Measurements from ENCODE around the gene FSHR.

Gene FSHR

DNA sequence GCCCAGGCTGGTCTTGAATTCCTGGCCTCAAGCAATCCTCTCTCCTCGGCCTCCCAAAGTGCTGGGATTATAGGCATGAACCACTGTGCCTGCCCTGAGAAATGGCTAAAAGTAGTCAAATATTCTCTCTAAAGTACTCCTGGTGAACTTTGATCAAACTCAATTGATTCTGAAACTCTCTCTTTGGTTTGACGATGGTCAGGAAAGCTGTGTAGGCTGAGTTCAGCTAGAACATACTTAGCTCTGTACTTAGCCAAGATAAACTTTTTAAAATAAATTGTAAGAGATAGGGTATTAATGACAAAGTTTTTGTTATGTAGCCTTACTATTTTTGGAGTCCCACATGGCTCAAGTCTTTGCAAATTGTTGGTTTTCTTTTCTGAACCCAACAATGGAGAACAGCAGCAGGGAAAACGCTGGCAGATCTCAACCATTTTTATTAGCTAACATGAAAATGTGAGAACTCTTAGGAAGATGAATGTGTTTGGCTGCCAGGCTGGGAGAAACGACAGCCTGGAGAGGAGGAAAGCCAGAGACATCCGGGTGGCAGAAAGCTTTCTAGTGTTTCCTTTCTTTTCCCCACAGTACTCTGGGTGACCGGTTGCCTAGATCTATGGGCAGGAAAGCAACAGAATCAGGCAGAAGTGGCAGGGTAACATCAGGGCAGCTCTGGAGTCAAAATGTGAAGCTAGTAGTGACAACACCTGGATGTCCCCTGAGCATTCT is 205.8 kb downstream of the FSHR start:
- no peak overlapping the region for H3K4me3 ChIP-seq (ENCODE audit: low read length)
- H3K27ac ChIP-seq (ENCODE audit: low read length), result no peak overlapping the region
- no peaks in the 10 kb centered on the region for H3K36me3 ChIP-seq (ENCODE audit: insufficient read depth, low read depth, low read length)
- no peaks in the 10 kb centered on the region for H3K4me1 ChIP-seq (ENCODE audit: insufficient read depth, low read length)
- no peak overlapping the region for H3K9ac ChIP-seq (ENCODE audit: low read depth, low read length)
- no peaks in the 10 kb centered on the region for H3K27me3 ChIP-seq (ENCODE audit: insufficient read depth, low read length)
- no peaks in the 10 kb centered on the region for H3K9me3 ChIP-seq (ENCODE audit: insufficient read depth, low read depth, low read length)

DNA sequence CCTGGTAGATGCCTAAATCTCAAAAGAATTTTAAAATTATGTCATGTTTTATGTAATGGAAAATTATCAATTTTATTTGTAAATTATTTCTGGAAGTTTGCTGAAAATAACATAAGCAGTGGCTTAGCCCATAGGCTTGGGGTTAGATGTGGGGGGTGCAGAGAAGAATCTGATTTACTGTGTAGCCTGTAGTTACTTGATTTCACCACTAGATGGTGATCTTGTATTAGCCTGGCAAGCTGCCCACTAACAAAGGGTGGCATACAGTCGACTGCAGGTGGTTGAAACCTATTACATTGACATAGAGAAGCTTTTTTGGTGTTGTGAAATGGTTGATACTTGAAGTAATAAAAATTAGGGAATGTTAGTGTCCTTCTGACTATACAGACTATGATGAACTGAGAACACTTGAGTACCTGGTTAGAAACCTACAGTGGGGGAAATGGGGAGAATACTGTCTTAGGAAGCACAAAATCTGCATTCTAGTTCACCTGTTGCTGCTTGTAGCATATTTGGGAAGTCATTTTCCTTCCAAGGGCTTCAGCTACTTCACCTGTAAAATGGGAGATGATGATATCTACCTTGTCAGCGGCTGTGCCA is 207.8 kb downstream of the FSHR start:
- Histone ChIP-seq H3K4me1 (ENCODE audit: insufficient read depth, low read length) (no peaks in the 10 kb centered on the region), H3K9ac (ENCODE audit: low read depth, low read length) (no peak overlapping the region), H3K27me3 (ENCODE audit: insufficient read depth, low read length) (no peaks in the 10 kb centered on the region), H3K27ac (ENCODE audit: low read length) (no peak overlapping the region), H3K9me3 (ENCODE audit: insufficient read depth, low read depth, low read length) (no peaks in the 10 kb centered on the region), H3K4me3 (ENCODE audit: low read length) (no peak overlapping the region), H3K36me3 (ENCODE audit: insufficient read depth, low read depth, low read length) (no peaks in the 10 kb centered on the region)

- Histone ChIP-seq H3K27ac (ENCODE audit: low read length) (no peak overlapping the region), H3K27me3 (ENCODE audit: insufficient read depth, low read length) (no peaks in the 10 kb centered on the region), H3K9ac (ENCODE audit: low read depth, low read length) (no peak overlapping the region), H3K4me3 (ENCODE audit: low read length) (no peak overlapping the region), H3K4me1 (ENCODE audit: insufficient read depth, low read length) (no peaks in the 10 kb centered on the region), H3K9me3 (ENCODE audit: insufficient read depth, low read depth, low read length) (no peaks in the 10 kb centered on the region), H3K36me3 (ENCODE audit: insufficient read depth, low read depth, low read length) (no peaks in the 10 kb centered on the region)
These were observed 209.4 kb downstream of the FSHR start for GRCh38 chr2:48944956-48945355.

DNA sequence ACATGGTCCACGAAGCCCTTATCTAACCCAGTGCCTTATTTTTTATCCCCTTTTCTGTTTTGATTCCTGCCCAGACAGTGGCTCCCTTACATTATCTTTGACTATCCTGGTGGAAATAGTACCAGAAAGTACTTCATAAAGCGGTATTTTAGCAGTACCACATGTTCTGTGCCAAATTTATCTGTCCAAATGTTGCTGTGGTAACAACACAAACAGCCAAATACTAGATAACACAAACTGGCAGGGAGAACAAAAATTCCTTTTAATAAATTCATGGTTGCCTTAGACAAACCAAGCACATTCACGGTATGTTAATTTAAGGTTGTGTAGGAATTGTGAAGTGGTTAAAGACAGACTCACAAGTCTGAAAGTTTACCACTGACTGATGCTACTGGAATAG is 210.9 kb downstream of the FSHR start:
- H3K27ac ChIP-seq (ENCODE audit: low read length), result no peak overlapping the region
- H3K27me3 ChIP-seq (ENCODE audit: insufficient read depth, low read length), result no peaks in the 10 kb centered on the region
- H3K36me3 ChIP-seq (ENCODE audit: insufficient read depth, low read depth, low read length), result no peaks in the 10 kb centered on the region
- H3K9ac ChIP-seq (ENCODE audit: low read depth, low read length), result no peak overlapping the region
- no peak overlapping the region for H3K4me3 ChIP-seq (ENCODE audit: low read length)
- no peaks in the 10 kb centered on the region for H3K4me1 ChIP-seq (ENCODE audit: insufficient read depth, low read length)
- no peaks in the 10 kb centered on the region for H3K9me3 ChIP-seq (ENCODE audit: insufficient read depth, low read depth, low read length)

GRCh38 chr2:48941908-48942307 is 212.4 kb downstream of the FSHR start:
- Histone ChIP-seq H3K9me3 (ENCODE audit: insufficient read depth, low read depth, low read length) (no peaks in the 10 kb centered on the region), H3K9ac (ENCODE audit: low read depth, low read length) (no peak overlapping the region), H3K36me3 (ENCODE audit: insufficient read depth, low read depth, low read length) (no peaks in the 10 kb centered on the region), H3K4me3 (ENCODE audit: low read length) (no peak overlapping the region), H3K27me3 (ENCODE audit: insufficient read depth, low read length) (no peaks in the 10 kb centered on the region), H3K27ac (ENCODE audit: low read length) (no peak overlapping the region), H3K4me1 (ENCODE audit: insufficient read depth, low read length) (no peaks in the 10 kb centered on the region)

GRCh38 chr2:48941456-48941855 is 212.9 kb downstream of the FSHR start:
- Histone ChIP-seq H3K4me3 (ENCODE audit: low read length) (no peak overlapping the region), H3K36me3 (ENCODE audit: insufficient read depth, low read depth, low read length) (no peaks in the 10 kb centered on the region), H3K27ac (ENCODE audit: low read length) (no peak overlapping the region), H3K27me3 (ENCODE audit: insufficient read depth, low read length) (no peaks in the 10 kb centered on the region), H3K9ac (ENCODE audit: low read depth, low read length) (no peak overlapping the region), H3K9me3 (ENCODE audit: insufficient read depth, low read depth, low read length) (no peaks in the 10 kb centered on the region), H3K4me1 (ENCODE audit: insufficient read depth, low read length) (no peaks in the 10 kb centered on the region)

- Histone ChIP-seq H3K27ac (ENCODE audit: low read length) (no peak overlapping the region), H3K4me3 (ENCODE audit: low read length) (no peak overlapping the region), H3K9me3 (ENCODE audit: insufficient read depth, low read depth, low read length) (no peaks in the 10 kb centered on the region), H3K4me1 (ENCODE audit: insufficient read depth, low read length) (no peaks in the 10 kb centered on the region), H3K9ac (ENCODE audit: low read depth, low read length) (no peak overlapping the region), H3K27me3 (ENCODE audit: insufficient read depth, low read length) (no peaks in the 10 kb centered on the region), H3K36me3 (ENCODE audit: insufficient read depth, low read depth, low read length) (no peaks in the 10 kb centered on the region)
These were observed 213.7 kb downstream of the FSHR start for GRCh38 chr2:48940606-48941005.

GRCh38 chr2:48939232-48939631 is 215.1 kb downstream of the FSHR start:
- H3K9ac ChIP-seq (ENCODE audit: low read depth, low read length), result no peak overlapping the region
- no peak overlapping the region for H3K27ac ChIP-seq (ENCODE audit: low read length)
- H3K9me3 ChIP-seq (ENCODE audit: insufficient read depth, low read depth, low read length), result no peaks in the 10 kb centered on the region
- H3K4me3 ChIP-seq (ENCODE audit: low read length), result no peak overlapping the region
- H3K27me3 ChIP-seq (ENCODE audit: insufficient read depth, low read length), result no peaks in the 10 kb centered on the region
- H3K36me3 ChIP-seq (ENCODE audit: insufficient read depth, low read depth, low read length), result no peaks in the 10 kb centered on the region
- H3K4me1 ChIP-seq (ENCODE audit: insufficient read depth, low read length), result no peaks in the 10 kb centered on the region

DNA sequence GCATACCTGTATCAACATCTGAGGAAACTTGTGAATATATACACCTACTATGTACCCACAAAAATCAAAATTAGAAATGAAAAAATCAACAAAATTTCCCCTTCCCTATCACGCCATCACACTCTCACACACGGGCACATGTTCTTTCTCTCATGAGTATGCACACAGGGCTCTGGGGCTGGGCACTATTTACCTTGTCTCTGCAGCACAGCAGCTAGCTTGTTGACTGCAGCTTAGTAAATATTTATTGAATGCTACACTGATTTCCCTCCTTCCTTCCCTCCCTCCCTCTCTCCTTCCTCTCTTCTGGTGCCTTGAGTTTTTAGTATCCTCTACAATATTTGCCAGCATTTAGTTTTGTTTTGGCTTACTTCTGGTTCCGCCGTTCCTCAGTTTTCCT is 216.1 kb downstream of the FSHR start:
- H3K9ac ChIP-seq (ENCODE audit: low read depth, low read length), result no peak overlapping the region
- H3K9me3 ChIP-seq (ENCODE audit: insufficient read depth, low read depth, low read length), result no peaks in the 10 kb centered on the region
- H3K4me1 ChIP-seq (ENCODE audit: insufficient read depth, low read length), result no peaks in the 10 kb centered on the region
- H3K36me3 ChIP-seq (ENCODE audit: insufficient read depth, low read depth, low read length), result no peaks in the 10 kb centered on the region
- no peaks in the 10 kb centered on the region for H3K27me3 ChIP-seq (ENCODE audit: insufficient read depth, low read length)
- no peak overlapping the region for H3K27ac ChIP-seq (ENCODE audit: low read length)
- no peak overlapping the region for H3K4me3 ChIP-seq (ENCODE audit: low read length)

DNA sequence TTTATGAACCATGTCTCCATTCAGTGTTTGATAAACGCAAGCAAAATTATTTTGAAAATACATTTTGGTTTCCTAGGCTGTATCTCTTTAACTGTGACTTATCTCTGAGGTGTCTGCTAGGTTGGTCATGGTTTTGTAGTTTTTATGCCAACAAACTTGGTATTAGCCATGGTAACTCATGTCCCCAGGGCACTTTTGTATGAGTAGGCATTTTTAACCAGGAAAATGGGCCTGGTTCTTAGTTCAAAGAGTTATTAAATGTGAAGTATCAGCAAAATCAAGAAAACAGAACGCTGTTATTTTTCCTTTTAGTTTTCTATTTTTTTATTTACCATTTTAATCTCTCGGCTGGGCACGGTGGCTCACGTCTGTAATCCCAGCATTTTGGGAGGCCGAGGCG is 219.5 kb downstream of the FSHR start:
- Histone ChIP-seq H3K9me3 (ENCODE audit: insufficient read depth, low read depth, low read length) (no peaks in the 10 kb centered on the region), H3K27ac (ENCODE audit: low read length) (no peak overlapping the region)

DNA sequence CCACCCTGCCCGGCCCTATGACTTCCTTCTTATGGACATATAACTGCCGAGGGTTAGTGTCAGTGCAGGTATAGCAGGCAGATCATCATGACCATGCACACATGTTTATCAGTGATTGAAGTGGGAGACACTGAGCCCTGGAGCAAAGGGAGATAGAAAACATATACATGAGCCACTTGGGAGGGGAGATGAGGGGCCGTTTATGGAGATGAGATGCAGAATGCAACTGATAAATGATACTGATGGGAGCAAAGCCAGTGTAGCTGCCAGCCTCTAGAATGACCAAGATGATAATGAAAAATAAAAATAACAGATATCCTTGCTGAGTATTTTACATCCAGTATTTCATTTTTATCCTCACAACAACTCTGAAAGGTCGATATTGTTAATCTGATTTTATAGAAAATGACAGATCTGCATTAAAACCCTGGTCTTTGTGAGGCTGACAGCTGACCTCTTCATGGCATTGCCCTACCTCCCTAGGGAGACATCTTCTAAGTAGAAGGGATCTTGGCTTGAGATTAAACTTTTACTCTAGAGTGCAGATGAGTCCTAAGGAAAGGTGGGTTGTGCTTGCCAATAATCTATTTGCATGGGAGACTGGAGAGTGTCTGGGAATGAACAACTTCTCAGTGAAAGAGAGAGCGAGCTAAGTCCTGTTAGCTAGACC is 220.4 kb downstream of the FSHR start:
- Histone ChIP-seq H3K4me1 (ENCODE audit: insufficient read depth, low read length) (no peaks in the 10 kb centered on the region), H3K9me3 (ENCODE audit: insufficient read depth, low read depth, low read length) (no peaks in the 10 kb centered on the region), H3K36me3 (ENCODE audit: insufficient read depth, low read depth, low read length) (no peaks in the 10 kb centered on the region)

More for the DNA sequence above, 219.5 kb downstream of the FSHR start:
- H3K27me3 ChIP-seq (ENCODE audit: insufficient read depth, low read length), result no peaks in the 10 kb centered on the region
- no peaks in the 10 kb centered on the region for H3K36me3 ChIP-seq (ENCODE audit: insufficient read depth, low read depth, low read length)
- no peaks in the 10 kb centered on the region for H3K4me1 ChIP-seq (ENCODE audit: insufficient read depth, low read length)
- no peak overlapping the region for H3K9ac ChIP-seq (ENCODE audit: low read depth, low read length)
- no peak overlapping the region for H3K4me3 ChIP-seq (ENCODE audit: low read length)

GRCh38 chr2:48932667-48933066 is 221.6 kb downstream of the FSHR start:
- Histone ChIP-seq H3K36me3 (ENCODE audit: insufficient read depth, low read depth, low read length) (no peaks in the 10 kb centered on the region), H3K4me3 (ENCODE audit: low read length) (no peak overlapping the region), H3K4me1 (ENCODE audit: insufficient read depth, low read length) (0 out of 2 replicates have a peak, but pooled peaks cover 6% of the 10 kb centered on the region), H3K27ac (ENCODE audit: low read length) (no peak overlapping the region), H3K27me3 (ENCODE audit: insufficient read depth, low read length) (no peaks in the 10 kb centered on the region), H3K9ac (ENCODE audit: low read depth, low read length) (no peak overlapping the region), H3K9me3 (ENCODE audit: insufficient read depth, low read depth, low read length) (no peaks in the 10 kb centered on the region)

More for the DNA sequence above, 220.4 kb downstream of the FSHR start:
- H3K27me3 ChIP-seq (ENCODE audit: insufficient read depth, low read length), result no peaks in the 10 kb centered on the region
- H3K9ac ChIP-seq (ENCODE audit: low read depth, low read length), result no peak overlapping the region
- no peak overlapping the region for H3K4me3 ChIP-seq (ENCODE audit: low read length)
- no peak overlapping the region for H3K27ac ChIP-seq (ENCODE audit: low read length)
